ENCODE data around the gene TSPY4. TPM values are rescaled to one million over a fixed set of nuclear protein-coding genes. Genes with fewer than 3 reads are reported as not detected.
"Not testable (repeated sequence)": the region's sequence is repeated elsewhere in the genome, so short reads cannot be mapped to it uniquely, and the experiment has no call there.

Gene TSPY4
- not detected for total RNA-seq

- DNase-seq; H3K9me3 Mint-ChIP-seq; H3K4me1 Mint-ChIP-seq; H3K27me3 Mint-ChIP-seq; POLR2A ChIA-PET; H3K36me3 Mint-ChIP-seq (ENCODE audit: low read depth); H3K4me3 Mint-ChIP-seq; H3K27ac Mint-ChIP-seq; CTCF ChIA-PET: not testable (repeated sequence)
Measured at GRCh38 chrY:9337164-9337563, at the start of gene TSPY4. Gene TSPY4, plus strand, starts transcription at chrY:9337464. Its CDS starts 46 bp downstream, at chrY:9337510.

GRCh38 chrY:9320996-9321395, 16.3 kb upstream of the TSPY4 start:
- CTCF ChIA-PET, result no interaction called here
- POLR2A ChIA-PET, result no interaction called here
- DNase-seq, result no peak
- no peaks in the 10 kb centered on the region for H3K4me1 Mint-ChIP-seq
- no peak overlapping the region for H3K27ac Mint-ChIP-seq
- H3K36me3 Mint-ChIP-seq (ENCODE audit: low read depth), result no peaks in the 10 kb centered on the region
- H3K4me3 Mint-ChIP-seq, result no peak overlapping the region
- no peaks in the 10 kb centered on the region for H3K9me3 Mint-ChIP-seq
- H3K27me3 Mint-ChIP-seq, result no peaks in the 10 kb centered on the region

- H3K9me3 Mint-ChIP-seq; H3K4me3 Mint-ChIP-seq; CTCF ChIA-PET; H3K36me3 Mint-ChIP-seq (ENCODE audit: low read depth); DNase-seq; POLR2A ChIA-PET; H3K27me3 Mint-ChIP-seq; H3K27ac Mint-ChIP-seq; H3K4me1 Mint-ChIP-seq: not testable (repeated sequence)
Measured at GRCh38 chrY:9357497-9357896, 20.2 kb downstream of the TSPY4 start, which contains the start of gene TSPY8. Gene TSPY8, plus strand, starts transcription at chrY:9357797. Its CDS starts 46 bp downstream, at chrY:9357843.

Other genes with a start within 250 kb of the TSPY4 start
- not detected for gene TSPY8, start 20.3 kb downstream of the TSPY4 start, total RNA-seq
- not detected for gene TSPY3, start 61.0 kb downstream of the TSPY4 start, total RNA-seq
- gene TSPY1, start 129.5 kb downstream of the TSPY4 start, total RNA-seq, result not detected
- gene TSPY9, start 149.8 kb downstream of the TSPY4 start, total RNA-seq, result not detected
- not detected for gene TSPY10, start 190.4 kb downstream of the TSPY4 start, total RNA-seq